SIG-M5 (cell line): ENCODE measurements around the gene GON4L.
"Not testable (repeated sequence)": the region's sequence is repeated elsewhere in the genome, so short reads cannot be mapped to it uniquely, and the experiment has no call there.

Experiments used
- DNase-seq: peaks from one replicate; lab custom pipeline; 2025; lab: John Stamatoyannopoulos, UW

GON4L gene

DNA sequence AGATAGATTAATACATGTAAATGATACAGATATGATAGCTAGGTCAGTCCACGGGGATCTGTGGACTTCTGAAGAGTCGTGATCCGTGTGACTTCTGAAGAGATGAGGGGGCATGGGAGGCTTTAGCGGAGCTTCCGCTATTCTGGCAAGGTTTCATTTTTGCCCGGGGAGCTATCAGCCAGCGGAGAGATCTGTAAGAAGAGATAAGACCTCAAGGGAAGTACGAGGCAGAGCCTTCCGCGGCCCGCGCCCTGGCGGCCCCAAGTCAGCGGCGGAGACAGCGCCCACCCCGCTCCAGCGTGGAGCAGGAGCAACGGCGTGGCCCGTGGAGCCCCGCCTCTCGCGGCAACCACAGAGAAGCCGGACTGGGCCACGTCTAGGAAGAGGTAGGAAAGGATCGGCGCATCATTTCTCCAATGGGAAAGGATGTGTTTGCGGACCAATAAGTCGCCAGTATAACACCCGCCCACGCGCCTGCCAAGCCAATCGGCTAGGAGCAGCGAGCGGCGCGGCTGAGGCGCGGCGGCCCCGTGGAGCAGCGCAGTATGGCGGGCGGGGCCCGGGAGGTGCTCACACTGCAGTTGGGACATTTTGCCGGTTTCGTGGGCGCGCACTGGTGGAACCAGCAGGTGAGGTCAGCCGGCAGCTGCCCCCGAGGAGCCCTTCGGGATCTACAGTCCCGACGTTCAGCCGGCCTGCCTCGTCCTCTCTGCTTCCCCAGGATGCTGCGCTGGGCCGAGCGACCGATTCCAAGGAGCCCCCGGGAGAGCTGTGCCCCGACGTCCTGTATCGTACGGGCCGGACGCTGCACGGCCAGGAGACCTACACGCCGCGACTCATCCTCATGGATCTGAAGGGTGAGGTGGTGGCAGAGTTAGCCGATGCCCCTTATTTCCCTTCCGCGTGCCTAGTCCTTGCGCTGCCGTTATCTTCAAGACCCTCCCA is 111.5 kb downstream of the GON4L start:
- peak; percentile 98 for DNase-seq

DNA sequence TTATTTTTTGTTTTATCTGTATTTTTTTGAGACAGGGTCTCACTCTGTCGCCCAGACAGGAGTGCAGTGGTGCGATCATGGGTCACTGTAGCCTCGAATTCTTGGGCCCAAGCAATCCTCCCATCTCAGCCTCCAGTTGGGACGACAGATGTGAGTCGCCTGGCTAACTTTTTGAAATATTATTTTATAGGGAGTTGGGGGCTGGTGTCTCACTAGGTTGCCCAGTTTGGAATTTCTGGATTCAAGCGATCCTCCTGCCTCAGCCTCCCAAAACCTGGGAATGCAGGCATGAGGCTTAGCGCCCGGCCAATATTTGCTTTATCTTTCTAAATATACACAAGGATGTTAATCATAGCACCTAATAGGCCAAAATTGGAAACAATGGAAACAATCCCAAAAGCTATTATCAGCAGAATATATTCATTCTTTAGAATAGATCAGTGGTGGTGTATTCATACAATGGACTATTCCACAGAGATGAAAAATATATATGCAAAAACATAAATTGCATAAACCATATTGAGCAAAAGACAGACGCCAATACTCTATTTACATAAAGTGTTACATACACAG is 112.2 kb downstream of the GON4L start:
- DNase-seq: no peak

DNA sequence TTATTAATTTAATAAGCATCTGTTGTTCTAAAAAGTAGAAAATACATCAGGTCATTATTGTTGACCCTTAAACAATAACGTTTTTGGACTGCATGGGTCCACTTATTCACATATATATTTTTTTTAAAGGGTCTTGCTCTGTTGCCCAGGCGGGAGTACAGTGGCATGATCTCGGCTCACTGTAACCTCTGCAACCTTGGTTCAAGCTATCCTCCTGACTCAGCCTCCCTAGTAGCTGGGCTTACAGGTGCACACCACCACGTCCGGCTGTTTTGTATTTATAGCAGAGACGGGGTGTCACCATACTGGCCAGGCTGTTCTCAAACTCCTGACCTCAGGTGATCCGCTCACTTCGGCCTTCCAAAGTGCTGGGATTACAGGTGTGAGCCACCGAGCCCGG is 115.1 kb downstream of the GON4L start:
- no peak for DNase-seq

DNA sequence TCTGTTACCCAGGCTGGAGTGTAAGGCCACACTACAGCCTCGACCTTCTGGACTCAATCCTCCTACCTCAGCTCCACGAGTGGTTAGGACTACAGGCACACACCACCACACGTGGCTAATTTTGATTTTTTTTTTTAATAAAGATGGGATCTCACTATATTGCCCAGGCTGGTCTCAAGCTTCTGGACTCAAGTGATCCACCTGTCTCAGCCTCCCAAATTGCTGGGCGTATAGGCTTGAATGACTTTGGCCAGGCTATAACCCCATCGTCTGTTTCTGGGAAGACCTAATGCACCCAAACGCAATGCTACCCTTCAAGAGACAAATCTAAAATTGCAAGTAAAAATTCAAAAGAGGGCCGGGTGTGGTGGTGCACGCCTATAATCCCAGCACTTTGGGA is 116.0 kb downstream of the GON4L start:
- no peak for DNase-seq

DNA sequence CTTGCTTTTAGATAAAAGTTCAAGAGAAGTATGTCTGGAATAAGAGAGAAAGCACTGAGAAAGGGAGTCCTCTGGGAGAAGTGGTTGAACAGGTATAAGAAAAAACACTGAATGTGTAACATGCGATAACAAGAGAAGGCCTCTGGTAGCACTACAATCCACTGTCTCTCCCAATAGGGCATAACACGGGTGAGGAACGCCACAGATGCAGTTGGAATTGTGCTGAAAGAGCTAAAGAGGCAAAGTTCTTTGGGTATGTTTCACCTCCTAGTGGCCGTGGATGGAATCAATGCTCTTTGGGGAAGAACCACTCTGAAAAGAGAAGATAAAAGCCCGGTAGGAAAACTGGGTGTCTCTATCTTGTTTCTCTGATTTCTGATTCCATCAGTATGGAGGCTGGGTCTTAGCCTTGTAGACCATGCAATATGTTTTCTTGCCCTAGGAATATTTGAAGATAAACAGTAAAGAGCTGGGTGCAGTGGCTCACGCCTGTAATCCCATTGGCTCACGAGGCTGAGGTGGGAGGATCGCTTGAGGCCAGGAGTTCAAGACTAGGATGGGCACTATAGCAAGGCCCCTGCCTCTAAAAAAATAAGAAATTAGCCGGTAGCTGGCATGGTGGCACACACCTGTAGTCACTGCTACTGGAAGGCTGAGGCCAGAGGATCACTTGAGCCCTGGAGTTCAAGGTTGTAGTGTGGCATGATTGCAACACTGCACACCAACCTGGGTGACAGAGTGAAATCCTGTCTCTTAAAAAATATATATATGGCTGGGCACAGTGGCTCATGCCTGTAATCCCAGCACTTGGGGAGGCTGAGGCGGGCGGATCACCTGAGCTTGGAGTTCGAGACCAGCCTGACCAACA is 127.7 kb downstream of the GON4L start:
- DNase-seq: no peak

DNA sequence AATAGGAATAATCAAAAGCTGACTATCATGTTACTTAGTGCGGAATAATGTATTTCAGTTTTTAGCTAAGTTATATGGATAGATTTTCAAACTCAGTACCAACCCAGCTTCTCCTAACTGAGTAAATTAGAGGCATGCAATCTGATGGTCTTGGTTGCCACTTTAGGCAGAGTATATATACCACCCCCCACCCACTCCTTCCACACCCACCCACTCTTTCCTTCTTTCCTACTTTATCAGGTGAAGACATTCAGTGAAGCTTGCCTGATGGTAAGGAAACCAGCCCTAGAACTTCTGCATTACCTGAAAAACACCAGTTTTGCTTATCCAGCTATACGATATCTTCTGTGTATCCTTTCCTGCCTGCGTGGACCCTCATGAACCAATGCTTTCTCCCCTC is 131.9 kb downstream of the GON4L start:
- no peak for DNase-seq

DNA sequence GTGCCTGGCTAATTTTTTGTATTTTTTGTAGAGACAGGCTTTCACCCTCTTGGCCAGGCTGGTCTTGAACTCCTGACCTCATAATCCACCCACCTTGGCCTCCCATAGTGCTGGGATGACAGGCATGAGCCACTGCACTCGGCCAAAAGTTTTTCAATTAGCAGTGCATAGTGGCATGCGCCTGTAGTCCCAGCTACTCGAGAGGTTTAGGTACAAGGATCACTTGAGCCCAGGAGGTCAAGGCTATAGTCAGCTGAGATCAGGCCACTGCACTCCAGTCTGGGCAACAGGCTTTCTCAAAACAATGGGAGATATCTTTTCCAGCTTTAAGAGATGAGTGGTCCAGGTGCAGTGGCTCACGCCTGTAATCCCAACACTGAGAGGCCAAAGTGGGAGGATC is 137.3 kb downstream of the GON4L start:
- DNase-seq: no peak

DNA sequence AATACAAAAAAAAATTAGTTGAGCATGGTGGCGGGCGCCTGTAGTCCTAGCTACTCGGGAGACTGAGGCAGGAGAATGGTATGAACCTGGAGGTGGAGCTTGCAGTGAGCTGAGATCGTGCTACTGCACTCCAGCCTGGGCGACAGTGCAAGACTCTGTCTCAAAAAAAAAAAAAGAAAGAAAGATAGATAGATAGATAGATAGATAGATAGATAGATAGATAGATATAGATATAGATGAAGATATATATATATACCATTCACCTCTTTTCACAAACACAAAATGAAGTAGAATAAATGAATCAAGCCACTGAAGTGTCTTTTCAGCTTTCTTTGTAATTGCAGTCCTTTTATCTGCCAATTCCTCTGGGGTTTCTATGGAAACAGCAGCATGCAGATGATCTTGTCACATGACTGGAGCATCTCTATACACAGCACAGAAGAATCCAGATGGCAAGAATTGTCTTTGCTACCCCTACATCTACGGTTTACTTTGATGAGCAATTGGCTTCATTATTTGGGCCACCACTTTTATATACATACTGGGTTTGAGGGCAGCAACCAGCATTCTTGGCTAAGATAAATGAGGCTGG is 138.4 kb downstream of the GON4L start:
- not testable (repeated sequence) for DNase-seq

DNA sequence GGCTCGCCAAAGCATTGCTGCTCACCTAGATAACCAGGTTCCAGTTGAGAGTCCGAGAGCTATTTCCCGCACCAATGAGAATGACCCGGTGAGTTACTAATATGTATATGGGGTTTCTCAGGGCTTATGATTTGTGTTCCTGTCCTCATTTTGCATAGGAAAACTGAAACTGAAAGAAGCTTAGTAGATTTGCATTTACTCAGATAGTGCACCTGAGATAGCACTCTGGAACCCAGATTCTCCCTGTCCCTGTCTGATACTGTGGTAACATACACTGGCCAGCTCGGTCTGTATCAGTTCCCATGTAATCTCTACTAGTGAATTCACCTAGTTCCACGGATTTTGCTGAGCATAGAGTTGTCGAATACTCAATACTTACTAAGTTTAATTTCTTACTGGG is 140.0 kb downstream of the GON4L start:
- DNase-seq: no peak

DNA sequence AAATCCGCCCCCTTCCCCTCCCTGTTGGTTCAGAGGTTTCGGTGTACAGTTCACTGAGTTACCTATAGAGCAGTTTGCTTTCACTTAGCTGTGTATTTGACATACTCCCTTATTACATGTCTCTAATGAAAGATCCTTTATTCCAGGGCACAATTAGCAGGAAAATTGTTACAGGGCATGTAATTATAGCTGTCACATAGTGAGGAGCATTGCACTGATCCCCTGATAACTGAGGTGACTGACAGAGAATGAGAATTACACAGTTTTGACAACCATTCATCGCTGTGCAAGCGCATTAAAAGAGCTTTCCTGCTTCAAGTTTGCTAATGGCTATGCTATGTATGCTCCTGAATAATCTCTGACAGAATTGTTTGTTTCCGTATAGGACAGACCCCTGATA is 141.2 kb downstream of the GON4L start:
- DNase-seq: no peak

DNA sequence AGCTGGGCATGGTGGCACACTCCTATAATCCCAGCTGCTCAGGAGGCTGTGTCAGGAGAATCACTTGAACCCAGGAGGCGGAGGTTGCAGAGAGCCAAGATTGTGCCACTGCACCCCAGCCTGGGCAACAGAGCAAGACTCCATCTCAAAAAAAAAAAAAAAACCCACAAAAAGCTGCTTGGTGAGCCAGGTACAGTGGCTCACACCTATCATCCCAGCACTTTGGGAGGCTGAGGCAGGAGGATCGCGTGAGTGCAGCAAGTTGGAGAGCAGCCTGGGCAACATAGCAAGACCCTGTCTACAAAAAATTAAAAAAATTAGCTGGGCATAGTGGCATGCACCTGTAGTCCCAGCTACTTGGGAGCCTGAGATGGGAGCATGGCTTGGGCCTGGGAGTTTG is 142.0 kb downstream of the GON4L start:
- not testable (repeated sequence) for DNase-seq

DNA sequence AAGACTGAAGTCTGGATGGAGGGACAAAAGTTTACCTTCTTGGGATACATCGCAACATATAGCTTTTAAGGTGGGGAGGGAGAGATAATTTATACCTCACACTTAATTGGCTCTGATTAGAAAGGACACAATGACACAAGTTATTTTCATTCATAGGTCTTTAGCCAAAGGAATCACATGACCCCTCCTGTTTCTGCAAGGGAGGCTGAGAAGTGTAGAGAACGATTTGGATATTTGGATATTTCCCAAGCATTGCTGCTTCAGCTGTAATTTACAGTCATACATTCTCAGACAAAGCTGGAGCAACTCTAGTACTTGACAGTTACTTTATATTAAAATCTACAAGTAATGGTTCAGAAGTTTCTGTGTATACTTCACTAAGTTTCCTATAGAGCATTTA is 143.9 kb downstream of the GON4L start:
- DNase-seq: no peak

DNA sequence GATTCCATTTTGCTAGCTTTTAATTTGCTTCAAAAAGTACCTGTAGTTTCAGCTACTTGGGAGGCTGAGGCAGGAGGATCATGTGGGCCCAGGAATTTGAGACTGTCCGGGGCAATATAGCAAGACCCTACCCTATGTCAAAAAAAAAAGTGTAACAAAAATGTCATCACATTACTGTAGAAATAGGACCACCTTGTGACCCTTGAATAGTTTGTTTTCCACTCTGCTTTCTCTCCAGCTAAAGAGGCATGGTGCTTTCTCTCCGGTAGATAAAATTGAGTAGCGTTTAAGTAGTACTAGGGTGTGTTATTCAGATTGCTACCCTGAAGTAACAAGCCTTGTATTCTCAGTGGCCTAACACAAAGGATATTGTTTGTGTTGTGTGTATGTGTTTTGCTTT is 144.4 kb downstream of the GON4L start:
- not testable (repeated sequence) for DNase-seq

DNA sequence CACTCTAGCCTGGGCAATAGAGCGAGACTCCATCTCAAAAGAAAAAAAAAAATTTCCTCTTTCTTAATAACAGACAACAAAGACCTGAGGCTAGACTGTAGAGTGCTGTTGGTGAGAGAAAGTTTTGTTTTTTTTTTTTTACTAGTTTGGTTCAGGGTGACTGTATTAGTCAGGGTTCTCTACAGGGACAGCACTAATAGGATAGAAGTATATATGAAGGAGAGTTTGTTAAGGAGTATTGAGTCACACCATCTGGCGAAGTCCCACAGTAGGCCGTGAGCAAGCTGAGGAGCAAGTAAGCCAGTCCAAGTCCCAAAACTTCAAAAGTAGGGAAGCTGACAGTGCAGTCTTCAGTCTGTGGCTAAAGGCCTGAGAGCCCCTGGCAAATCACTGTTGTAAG is 145.6 kb downstream of the GON4L start:
- DNase-seq: not testable (repeated sequence)

DNA sequence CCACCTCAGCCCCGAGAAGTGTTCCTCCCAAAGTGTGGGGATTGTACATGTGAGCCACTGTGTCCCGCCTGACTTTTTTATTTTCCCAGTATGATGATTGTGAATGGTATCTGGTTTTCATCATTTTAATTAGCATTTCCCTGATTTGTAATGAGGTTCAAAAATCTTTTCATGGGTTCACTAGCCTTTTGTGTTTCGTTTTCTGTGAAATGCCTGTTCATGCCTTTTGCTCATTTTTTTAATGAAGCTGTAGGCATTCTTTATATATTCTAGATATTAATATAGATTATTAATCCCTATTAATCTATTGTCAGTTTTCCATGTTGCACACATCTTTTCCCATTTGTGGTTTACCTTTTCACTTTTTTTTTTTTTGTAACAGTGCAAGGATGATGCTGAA is 147.6 kb downstream of the GON4L start:
- DNase-seq: no peak

DNA sequence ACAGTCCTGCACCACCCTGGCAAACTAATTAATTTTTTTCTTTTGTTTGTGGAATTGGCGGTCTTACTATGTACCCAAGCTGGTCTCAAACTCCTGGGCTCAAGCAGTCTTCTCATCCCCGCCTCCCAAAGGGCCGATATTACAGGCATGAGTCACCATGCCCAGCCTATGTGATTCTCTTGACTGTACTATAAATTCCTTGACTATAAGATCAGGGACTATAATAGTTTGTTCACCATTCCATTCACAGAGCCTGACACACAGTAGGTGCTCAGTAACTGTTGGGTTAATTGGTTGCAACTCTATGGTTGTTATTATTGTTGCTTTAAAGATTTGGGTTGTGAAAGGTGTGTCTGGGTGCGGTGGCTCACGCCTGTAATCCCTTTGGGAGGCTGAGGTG is 150.9 kb downstream of the GON4L start:
- no peak for DNase-seq

DNA sequence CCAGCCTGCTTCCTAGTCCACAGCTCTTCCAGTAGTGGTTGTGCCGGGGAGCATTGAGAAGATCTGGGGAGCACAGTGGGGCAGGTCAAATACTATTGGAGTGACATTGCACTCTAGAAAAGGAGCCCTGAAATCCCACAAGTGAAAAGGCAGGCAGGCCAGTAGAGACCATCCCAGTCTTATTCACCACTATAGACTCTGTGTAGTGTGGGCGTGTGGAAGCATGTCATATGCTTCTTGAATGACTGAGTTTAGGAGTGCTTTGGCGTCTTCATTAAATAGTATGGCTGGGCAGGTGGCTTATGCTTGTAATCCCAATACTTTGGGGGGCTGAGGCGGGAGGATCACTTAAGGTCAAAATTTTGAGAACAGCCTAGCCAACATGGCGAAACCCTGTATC is 152.6 kb downstream of the GON4L start:
- DNase-seq: not testable (repeated sequence)

DNA sequence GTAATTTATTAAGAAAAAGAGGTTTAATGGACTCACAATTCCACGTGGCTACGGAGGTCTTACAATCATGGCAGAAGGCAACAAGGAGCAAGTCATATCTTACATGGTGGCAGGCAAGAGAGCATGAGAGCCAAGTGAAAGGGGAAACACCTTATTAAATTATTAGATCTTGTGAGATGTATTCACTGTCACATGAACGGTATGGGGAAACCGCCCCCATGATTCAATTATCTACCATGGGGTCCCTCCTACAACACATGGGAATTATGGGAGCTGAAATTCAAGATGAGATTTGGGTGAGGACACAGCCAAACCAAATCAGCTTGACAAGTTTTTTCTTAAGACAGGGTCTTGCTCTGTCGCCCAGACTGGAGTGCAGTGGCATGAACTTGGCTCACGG is 153.8 kb downstream of the GON4L start:
- no peak for DNase-seq

DNA sequence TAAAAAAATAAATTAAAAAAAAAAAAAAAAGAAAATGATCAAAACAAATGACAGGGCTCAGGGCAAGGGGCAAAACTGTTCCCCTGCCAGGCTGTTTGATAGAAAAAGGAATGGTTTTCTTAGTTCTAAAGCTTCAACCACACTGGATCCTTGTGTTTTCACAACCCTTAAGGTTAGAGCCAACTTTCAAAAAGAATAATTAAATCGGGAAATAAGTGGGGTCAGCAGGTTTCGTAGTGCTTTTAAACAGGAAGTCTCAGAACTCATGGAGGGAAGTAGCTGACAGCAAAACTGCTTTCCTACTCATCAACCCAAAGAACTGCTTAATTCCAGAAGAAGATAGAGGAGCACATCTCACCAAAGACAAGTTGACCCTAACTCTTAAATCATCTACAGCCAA is 155.3 kb downstream of the GON4L start:
- DNase-seq: not testable (repeated sequence)
